ENCODE results near the gene ELFN1.

ELFN1 gene

DNA sequence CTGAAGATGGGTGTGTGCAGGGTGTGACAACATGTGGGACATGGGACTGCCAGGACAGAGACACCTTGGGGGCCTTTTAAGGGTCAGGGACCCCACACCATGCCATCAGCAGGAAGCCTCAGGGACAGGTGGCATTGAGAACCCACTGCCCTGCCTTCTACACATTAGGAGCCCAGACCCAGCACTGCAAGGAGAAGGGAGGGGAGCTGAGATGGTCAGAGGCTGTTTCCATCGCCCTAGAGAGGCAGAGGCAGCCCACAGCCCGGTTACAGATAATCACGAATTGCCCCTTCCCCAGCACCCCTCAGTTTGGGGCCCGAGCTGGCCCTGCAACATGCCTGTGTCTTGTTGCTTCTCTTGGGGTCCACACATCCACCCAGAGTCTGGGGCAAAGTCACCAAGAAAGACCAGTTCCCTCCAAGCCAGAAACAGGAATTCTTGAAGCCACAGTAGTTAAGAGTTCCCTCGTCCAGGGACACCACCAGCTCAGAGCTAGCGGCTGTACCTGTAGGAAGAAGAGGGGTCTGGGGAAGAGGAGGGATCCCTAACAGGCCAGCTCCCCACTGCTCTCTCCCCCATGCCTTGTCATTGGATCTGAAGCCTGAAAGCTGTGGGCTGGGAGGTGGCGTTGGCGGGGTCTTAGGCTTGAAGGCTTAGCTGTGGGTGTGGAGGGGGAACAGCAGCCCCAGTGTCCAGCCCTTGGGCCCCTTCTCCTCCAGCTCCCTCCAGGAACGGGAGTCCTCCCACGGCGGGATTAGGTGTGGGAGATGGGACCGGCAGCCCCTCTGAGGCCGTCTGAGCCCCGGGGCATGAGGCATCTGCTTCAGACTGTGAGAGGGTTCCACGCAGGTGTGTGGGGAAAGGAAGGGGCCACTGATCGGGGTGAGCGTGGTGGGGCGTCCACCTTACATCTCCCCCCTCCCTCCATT is 44.8 kb upstream of the ELFN1 start:
- TF ChIP-seq, protein P1, sequence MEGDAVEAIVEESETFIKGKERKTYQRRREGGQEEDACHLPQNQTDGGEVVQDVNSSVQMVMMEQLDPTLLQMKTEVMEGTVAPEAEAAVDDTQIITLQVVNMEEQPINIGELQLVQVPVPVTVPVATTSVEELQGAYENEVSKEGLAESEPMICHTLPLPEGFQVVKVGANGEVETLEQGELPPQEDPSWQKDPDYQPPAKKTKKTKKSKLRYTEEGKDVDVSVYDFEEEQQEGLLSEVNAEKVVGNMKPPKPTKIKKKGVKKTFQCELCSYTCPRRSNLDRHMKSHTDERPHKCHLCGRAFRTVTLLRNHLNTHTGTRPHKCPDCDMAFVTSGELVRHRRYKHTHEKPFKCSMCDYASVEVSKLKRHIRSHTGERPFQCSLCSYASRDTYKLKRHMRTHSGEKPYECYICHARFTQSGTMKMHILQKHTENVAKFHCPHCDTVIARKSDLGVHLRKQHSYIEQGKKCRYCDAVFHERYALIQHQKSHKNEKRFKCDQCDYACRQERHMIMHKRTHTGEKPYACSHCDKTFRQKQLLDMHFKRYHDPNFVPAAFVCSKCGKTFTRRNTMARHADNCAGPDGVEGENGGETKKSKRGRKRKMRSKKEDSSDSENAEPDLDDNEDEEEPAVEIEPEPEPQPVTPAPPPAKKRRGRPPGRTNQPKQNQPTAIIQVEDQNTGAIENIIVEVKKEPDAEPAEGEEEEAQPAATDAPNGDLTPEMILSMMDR (IDR thresholded peaks at IDR 0.05; ENCODE audit: insufficient read depth, low read length, poor library complexity, severe bottlenecking): no peak
- no peaks in the 10 kb centered on the region for H3K27me3 ChIP-seq (replicated peaks; ENCODE audit: control insufficient read depth, insufficient read depth, low read length)
- H3K4me3 ChIP-seq (replicated peaks; ENCODE audit: low read depth, low read length): no peak overlapping the region
- H3K36me3 ChIP-seq (ENCODE audit: control insufficient read depth, insufficient read depth, low read length): no peaks in the 10 kb centered on the region
- no peak for DNase-seq (ENCODE audit: extremely low read depth, insufficient read length)

DNA sequence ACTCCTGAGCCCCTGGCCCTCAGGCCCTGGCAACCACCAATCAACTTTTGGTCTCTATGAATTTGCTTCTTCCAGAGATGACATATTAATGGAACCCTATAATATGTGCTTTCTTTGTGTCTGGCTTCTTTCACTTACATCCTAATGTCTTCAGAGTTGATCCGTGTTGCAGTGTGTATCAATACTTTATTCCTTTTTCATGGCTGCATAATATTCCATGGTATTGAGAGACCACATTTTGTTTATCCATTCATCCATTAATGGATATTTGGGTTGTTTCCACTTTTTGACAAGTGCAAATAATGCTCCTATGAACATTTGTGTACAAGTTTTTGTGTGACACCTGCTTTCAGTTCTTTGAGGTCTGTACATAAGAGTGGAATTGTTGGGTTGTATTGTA is 43.3 kb upstream of the ELFN1 start:
- no peaks in the 10 kb centered on the region for H3K27me3 ChIP-seq (replicated peaks; ENCODE audit: control insufficient read depth, insufficient read depth, low read length)
- no peaks in the 10 kb centered on the region for H3K36me3 ChIP-seq (ENCODE audit: control insufficient read depth, insufficient read depth, low read length)
- no peak overlapping the region for H3K4me3 ChIP-seq (replicated peaks; ENCODE audit: low read depth, low read length)
- TF ChIP-seq, protein P1 (IDR thresholded peaks at IDR 0.05; ENCODE audit: insufficient read depth, low read length, poor library complexity, severe bottlenecking): no peak
- DNase-seq (ENCODE audit: extremely low read depth, insufficient read length): no peak

DNA sequence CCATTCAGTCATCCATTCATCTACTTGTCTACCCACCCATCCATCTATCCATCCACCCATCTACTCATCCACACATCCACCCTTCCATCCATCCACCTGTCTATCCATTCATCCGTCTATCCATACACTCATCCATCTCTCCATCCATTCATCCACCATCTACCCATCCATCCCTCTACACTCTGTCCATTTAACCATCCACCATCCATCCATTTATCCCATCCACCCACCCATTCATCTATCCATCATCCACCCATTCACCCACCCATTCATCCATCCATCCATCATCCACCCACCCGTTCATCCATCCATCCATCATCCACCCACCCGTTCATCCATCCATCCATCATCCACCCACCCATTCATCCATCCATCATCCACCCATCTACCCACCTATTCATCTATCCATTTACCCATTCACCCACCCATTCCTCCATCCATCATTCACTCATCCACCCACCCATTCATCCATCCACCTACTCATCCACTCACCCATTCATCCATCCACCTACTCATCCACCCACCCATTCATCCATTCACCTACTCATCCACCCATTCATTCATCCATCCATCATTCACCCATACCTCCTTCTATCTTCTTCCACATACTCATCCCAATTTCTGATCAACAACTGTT is 39.3 kb upstream of the ELFN1 start:
- H3K36me3 ChIP-seq (ENCODE audit: control insufficient read depth, insufficient read depth, low read length): no peaks in the 10 kb centered on the region
- no peak overlapping the region for H3K4me3 ChIP-seq (replicated peaks; ENCODE audit: low read depth, low read length)
- DNase-seq (ENCODE audit: extremely low read depth, insufficient read length): no peak
- TF ChIP-seq, protein P1 (IDR thresholded peaks at IDR 0.05; ENCODE audit: insufficient read depth, low read length, poor library complexity, severe bottlenecking): no peak
- H3K27me3 ChIP-seq (replicated peaks; ENCODE audit: control insufficient read depth, insufficient read depth, low read length): no peaks in the 10 kb centered on the region

- Histone ChIP-seq H3K27me3 (replicated peaks; ENCODE audit: control insufficient read depth, insufficient read depth, low read length) (no peaks in the 10 kb centered on the region), H3K4me3 (replicated peaks; ENCODE audit: low read depth, low read length) (no peak overlapping the region), H3K36me3 (ENCODE audit: control insufficient read depth, insufficient read depth, low read length) (no peaks in the 10 kb centered on the region)
- TF ChIP-seq, protein P1 (IDR thresholded peaks at IDR 0.05; ENCODE audit: insufficient read depth, low read length, poor library complexity, severe bottlenecking): no peak
- DNase-seq (ENCODE audit: extremely low read depth, insufficient read length): no peak
Measured at GRCh38 chr7:1631678-1632077, 38.4 kb upstream of the ELFN1 start.

DNA sequence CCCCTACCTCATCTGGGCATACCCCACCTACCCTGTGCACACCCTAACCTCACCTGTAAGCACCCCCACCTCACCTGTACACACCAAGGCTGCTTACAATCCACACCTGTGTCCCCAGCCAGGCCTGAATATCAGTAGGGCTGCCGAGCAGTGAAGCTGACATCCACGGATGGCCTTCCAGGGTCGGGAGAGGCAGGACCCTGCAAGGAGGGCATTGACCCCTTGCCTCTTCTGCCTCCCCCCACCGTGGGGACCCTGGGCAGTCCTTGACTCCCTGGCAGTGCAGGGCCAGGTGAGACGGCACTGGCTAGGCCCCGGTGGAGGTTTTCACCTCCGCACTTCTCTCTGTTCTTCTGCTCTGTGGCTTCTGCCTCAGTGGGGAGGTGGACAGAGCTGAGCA is 37.6 kb upstream of the ELFN1 start:
- Histone ChIP-seq H3K36me3 (ENCODE audit: control insufficient read depth, insufficient read depth, low read length) (no peaks in the 10 kb centered on the region), H3K27me3 (replicated peaks; ENCODE audit: control insufficient read depth, insufficient read depth, low read length) (no peaks in the 10 kb centered on the region), H3K4me3 (replicated peaks; ENCODE audit: low read depth, low read length) (no peak overlapping the region)
- DNase-seq (ENCODE audit: extremely low read depth, insufficient read length): no peak
- TF ChIP-seq, protein P1 (IDR thresholded peaks at IDR 0.05; ENCODE audit: insufficient read depth, low read length, poor library complexity, severe bottlenecking): no peak
